Measurements from ENCODE around the gene ZBTB7C.

DNA sequence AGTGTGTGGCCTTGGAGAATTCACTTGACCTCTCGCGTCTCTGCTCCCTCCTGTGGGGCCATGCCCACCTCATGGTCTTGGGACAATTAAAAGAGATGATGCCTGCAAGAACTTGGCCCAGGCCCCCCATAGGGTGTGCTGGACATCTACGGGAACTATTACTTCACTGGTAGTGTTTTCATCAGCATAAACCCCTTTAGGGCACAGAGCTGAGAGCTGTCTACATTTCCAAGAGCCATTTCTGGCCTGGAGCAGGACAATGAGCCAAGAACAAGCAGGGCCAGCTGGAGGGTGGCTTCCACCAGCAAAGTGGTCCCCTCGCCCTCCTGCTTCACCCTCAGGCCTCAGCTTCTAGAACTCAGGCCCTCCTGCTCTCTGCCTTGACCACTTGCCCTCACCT, 232.3 kb downstream of the ZBTB7C start:
- TF ChIP-seq, protein P1, sequence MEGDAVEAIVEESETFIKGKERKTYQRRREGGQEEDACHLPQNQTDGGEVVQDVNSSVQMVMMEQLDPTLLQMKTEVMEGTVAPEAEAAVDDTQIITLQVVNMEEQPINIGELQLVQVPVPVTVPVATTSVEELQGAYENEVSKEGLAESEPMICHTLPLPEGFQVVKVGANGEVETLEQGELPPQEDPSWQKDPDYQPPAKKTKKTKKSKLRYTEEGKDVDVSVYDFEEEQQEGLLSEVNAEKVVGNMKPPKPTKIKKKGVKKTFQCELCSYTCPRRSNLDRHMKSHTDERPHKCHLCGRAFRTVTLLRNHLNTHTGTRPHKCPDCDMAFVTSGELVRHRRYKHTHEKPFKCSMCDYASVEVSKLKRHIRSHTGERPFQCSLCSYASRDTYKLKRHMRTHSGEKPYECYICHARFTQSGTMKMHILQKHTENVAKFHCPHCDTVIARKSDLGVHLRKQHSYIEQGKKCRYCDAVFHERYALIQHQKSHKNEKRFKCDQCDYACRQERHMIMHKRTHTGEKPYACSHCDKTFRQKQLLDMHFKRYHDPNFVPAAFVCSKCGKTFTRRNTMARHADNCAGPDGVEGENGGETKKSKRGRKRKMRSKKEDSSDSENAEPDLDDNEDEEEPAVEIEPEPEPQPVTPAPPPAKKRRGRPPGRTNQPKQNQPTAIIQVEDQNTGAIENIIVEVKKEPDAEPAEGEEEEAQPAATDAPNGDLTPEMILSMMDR (IDR thresholded peaks at IDR 0.05) = no peak
- no peak for TF ChIP-seq POLR2A (IDR thresholded peaks at IDR 0.05)

Measured in esophagus squamous epithelium (tissue), 4 donors.